Esophagus mucosa (tissue), 1 donor: ENCODE measurements around the gene TMEM219. TPM values are rescaled to one million over a fixed set of nuclear protein-coding genes. Genes with fewer than 3 reads are reported as not detected.
"Not testable (repeated sequence)": the region's sequence is repeated elsewhere in the genome, so short reads cannot be mapped to it uniquely, and the experiment has no call there.

Experiments
- ATAC-seq: fragments of 200-7000 bp; cut with Tn5 transposase; one replicate; pipeline ENCODE4 v1.9.1; 2020
- total RNA-seq: library from RNA; stranded (reverse); gene quantifications from one replicate; pipeline ENCODE4 v1.2.4, GENCODE V29; 2023
- donor health status: DM: yes; HTN: yes; CAD: no.

Gene TMEM219
- total RNA-seq, result 74.5 TPM

- ATAC-seq, result peak; percentile 98
Observed at GRCh38 chr16:29961479-29962343, at the start of gene TMEM219. Gene TMEM219, plus strand, starts transcription at chr16:29962079. Its CDS starts 1,065 bp downstream, at chr16:29963144.

GRCh38 chr16:29912087-29912486 is 49.8 kb upstream of the TMEM219 start:
- no peak for ATAC-seq

- ATAC-seq, result no peak
Observed at GRCh38 chr16:29913514-29913913, 48.4 kb upstream of the TMEM219 start.

GRCh38 chr16:29915590-29916247 is 46.2 kb upstream of the TMEM219 start:
- no peak for ATAC-seq

GRCh38 chr16:29916979-29917378 is 44.9 kb upstream of the TMEM219 start:
- ATAC-seq, result no peak

- ATAC-seq, result no peak
Observed at GRCh38 chr16:29920288-29921033, 41.4 kb upstream of the TMEM219 start.

GRCh38 chr16:29921034-29921385 is 40.9 kb upstream of the TMEM219 start:
- ATAC-seq, result no peak

- ATAC-seq, result no peak
Observed at GRCh38 chr16:29922326-29922725, 39.6 kb upstream of the TMEM219 start.

- ATAC-seq, result no peak
Observed at GRCh38 chr16:29922986-29923501, 38.8 kb upstream of the TMEM219 start.

- ATAC-seq, result peak; percentile 27
Observed at GRCh38 chr16:29925105-29925756, 36.6 kb upstream of the TMEM219 start.

- ATAC-seq, result peak; percentile 97
Observed at GRCh38 chr16:29925781-29926710, 35.8 kb upstream of the TMEM219 start, which contains the start of gene KCTD13. Gene KCTD13, minus strand, starts transcription at chr16:29926226. Its CDS starts 193 bp downstream, at chr16:29926033.

GRCh38 chr16:29926711-29927052 is 35.2 kb upstream of the TMEM219 start:
- peak; percentile 6 for ATAC-seq

- ATAC-seq, result no peak
Observed at GRCh38 chr16:29927070-29927905, 34.6 kb upstream of the TMEM219 start.

GRCh38 chr16:29931750-29932149 is 30.1 kb upstream of the TMEM219 start:
- not testable (repeated sequence) for ATAC-seq

- ATAC-seq, result no peak
Observed at GRCh38 chr16:29940656-29941055, 21.2 kb upstream of the TMEM219 start.

GRCh38 chr16:29943846-29944799 is 17.8 kb upstream of the TMEM219 start:
- ATAC-seq, result peak; percentile 98

GRCh38 chr16:29947897-29948296 is 14.0 kb upstream of the TMEM219 start:
- no peak for ATAC-seq

GRCh38 chr16:29950806-29951461 is 10.9 kb upstream of the TMEM219 start:
- no peak for ATAC-seq
